GM23338 (cell line): ENCODE results near the gene PRDM1. TPM values are rescaled to one million over a fixed set of nuclear protein-coding genes. Genes with fewer than 3 reads are reported as not detected.

Experiments
- ATAC-seq: fragments of 200-7000 bp; cut with Tn5 transposase; 3 replicates; pipeline ENCODE4 v1.9.1; 2020
- DNase-seq: peaks from one replicate; pipeline ENCODE4 v3.0.0-alpha.2; 2015; ENCODE audit warnings: low spot score
- H2AFZ ChIP-seq: fragments of 200-600 bp; sonication (generic); 2 replicates; pipeline ENCODE4 v1.8.0; 2016; ENCODE audit warnings: antibody characterized with exemption, mild to moderate bottlenecking, moderate library complexity
- H3F3A ChIP-seq: fragments of 200-600 bp; sonication (generic); replicated peaks from 2 replicates; pipeline ENCODE4 v1.8.0; 2017; ENCODE audit warnings: antibody characterized with exemption, mixed run types, low read depth
- H3K27ac ChIP-seq: fragments of 200-600 bp; sonication (generic); 2 replicates; pipeline ENCODE4 v1.6.1; 2016; ENCODE audit warnings: low read depth
- H3K27me3 ChIP-seq: fragments of 200-600 bp; sonication (generic); 2 replicates; pipeline ENCODE4 v1.8.0; 2016; ENCODE audit warnings: mild to moderate bottlenecking, mixed run types, moderate library complexity; ENCODE audit not compliant: insufficient read depth
- H3K36me3 ChIP-seq: fragments of 200-600 bp; sonication (generic); 2 replicates; pipeline ENCODE4 v1.8.0; 2016; ENCODE audit warnings: mild to moderate bottlenecking; ENCODE audit not compliant: insufficient read depth
- H3K4me1 ChIP-seq: fragments of 200-600 bp; sonication (generic); 2 replicates; pipeline ENCODE4 v1.8.0; 2016; ENCODE audit warnings: mild to moderate bottlenecking, moderate library complexity; ENCODE audit not compliant: insufficient read depth
- H3K4me2 ChIP-seq: fragments of 200-600 bp; sonication (generic); 2 replicates; pipeline ENCODE4 v1.7.1; 2017; ENCODE audit warnings: mixed run types
- H3K4me3 ChIP-seq: fragments of 200-600 bp; sonication (generic); 2 replicates; pipeline ENCODE4 v1.6.1; 2016; ENCODE audit warnings: mixed run types
- H3K79me2 ChIP-seq: fragments of 200-600 bp; sonication (generic); replicated peaks from 2 replicates; pipeline ENCODE4 v1.8.0; 2017; ENCODE audit warnings: mild to moderate bottlenecking; ENCODE audit not compliant: insufficient read depth
- H3K9me2 ChIP-seq: fragments of 200-600 bp; sonication (generic); 2 replicates; pipeline ENCODE4 v1.8.0; 2017; ENCODE audit not compliant: insufficient read depth
- H4K20me1 ChIP-seq: fragments of 200-600 bp; sonication (generic); replicated peaks from 2 replicates; pipeline ENCODE4 v1.8.0; 2017; ENCODE audit warnings: mild to moderate bottlenecking; ENCODE audit not compliant: insufficient read depth
- H3K27ac Mint-ChIP-seq: 2 replicates; pipeline ENCODE4 v1.8.0; 2020; ENCODE audit warnings: inconsistent platforms, mild to moderate bottlenecking, moderate library complexity, mixed read lengths
- H3K27me3 Mint-ChIP-seq: 3 replicates; pipeline ENCODE4 v1.8.0; 2022; ENCODE audit warnings: low read depth, mild to moderate bottlenecking, moderate library complexity, mixed read lengths, inconsistent platforms; ENCODE audit not compliant: insufficient read depth, poor library complexity
- H3K36me3 Mint-ChIP-seq: 3 replicates; pipeline ENCODE4 v1.8.0; 2021; ENCODE audit warnings: low read depth, mild to moderate bottlenecking, inconsistent platforms, moderate library complexity, mixed read lengths
- H3K4me1 Mint-ChIP-seq: 3 replicates; pipeline ENCODE4 v1.8.0; 2020; ENCODE audit warnings: mild to moderate bottlenecking, inconsistent platforms, mixed read lengths
- H3K4me3 Mint-ChIP-seq: 3 replicates; pipeline ENCODE4 v1.8.0; 2021; ENCODE audit warnings: moderate library complexity, mild to moderate bottlenecking, inconsistent platforms, mixed read lengths
- H3K9me3 Mint-ChIP-seq: 3 replicates; pipeline ENCODE4 v1.8.0; 2020; ENCODE audit warnings: moderate library complexity, mild to moderate bottlenecking, inconsistent platforms, mixed read lengths
- CREB1 ChIP-seq: fragments of 250-450 bp; sonication (Bioruptor Pico); IDR thresholded peaks from 2 replicates; pipeline ENCODE4 v1.5.0; 2020; ENCODE audit warnings: low read depth, mild to moderate bottlenecking, moderate library complexity
- EZH2 ChIP-seq: fragments of 200-600 bp; sonication (generic); IDR thresholded peaks from one replicate; pipeline ENCODE4 v1.8.0; 2017; ENCODE audit warnings: antibody characterized with exemption, mild to moderate bottlenecking, low read depth; ENCODE audit not compliant: unreplicated experiment
- EZH2phosphoT487 ChIP-seq: fragments of 200-600 bp; sonication (generic); IDR thresholded peaks from one replicate; pipeline ENCODE4 v1.8.1; 2018; ENCODE audit warnings: antibody characterized with exemption; ENCODE audit not compliant: unreplicated experiment
- JUNB ChIP-seq: IDR thresholded peaks from one replicate; pipeline ENCODE4 v1.6.1; 2016; ENCODE audit warnings: antibody characterized with exemption; ENCODE audit not compliant: unreplicated experiment
- NANOG ChIP-seq: IDR thresholded peaks from 2 replicates; pipeline ENCODE4 v1.6.1; 2016; ENCODE audit warnings: antibody characterized with exemption, borderline replicate concordance
- POLR2AphosphoS5 ChIP-seq: IDR thresholded peaks from 2 replicates; pipeline ENCODE4 v1.6.1; 2016; ENCODE audit warnings: antibody characterized with exemption, low read depth
- REST ChIP-seq: IDR thresholded peaks from one replicate; pipeline ENCODE4 v1.6.1; 2018; ENCODE audit warnings: antibody characterized with exemption; ENCODE audit not compliant: unreplicated experiment
- ZNF114 ChIP-seq: fragments of 250-450 bp; sonication (Bioruptor Pico); IDR thresholded peaks from 2 replicates; pipeline ENCODE4 v1.5.0; 2020; ENCODE audit warnings: mild to moderate bottlenecking, moderate library complexity
- ZNF331 ChIP-seq: fragments of 250-450 bp; sonication (Bioruptor Pico); IDR thresholded peaks from 2 replicates; pipeline ENCODE4 v1.5.0; 2020; ENCODE audit warnings: low read depth, mild to moderate bottlenecking, moderate library complexity
- ZNF462 ChIP-seq: fragments of 250-450 bp; sonication (Bioruptor Pico); IDR thresholded peaks from 2 replicates; pipeline ENCODE4 v1.5.0; 2020; ENCODE audit warnings: mild to moderate bottlenecking, moderate library complexity
- polyA plus RNA-seq: library from polyadenylated mRNA; unstranded; fragments of >200 nt; fragmentation: Nextera tagmentation; extraction: Ambion mirVana; gene quantifications from 2 replicates; pipeline ENCODE4 v1.2.1, GENCODE V29; 2016
- total RNA-seq: library from RNA; depleted of rRNA; stranded (reverse); fragments of >200 nt; shearing (Covaris generic); gene quantifications from 2 replicates; pipeline ENCODE4 v1.2.3, GENCODE V29; 2014
- TF ChIP-seq, protein P1 (sequence below): IDR thresholded peaks from 2 replicates; pipeline ENCODE4 v1.6.1; 2016; ENCODE audit warnings: antibody characterized with exemption

The PRDM1 gene
- total and polyA plus RNA-seq, 2 experiments from 2014 or later: 0.65 to 0.73 TPM

GRCh38 chr6:106084989-106085691, 996 bp upstream of the PRDM1 start:
- H3K9me2 ChIP-seq: no peaks in the 10 kb centered on the region
- no peaks in the 10 kb centered on the region for H4K20me1 ChIP-seq
- H3K4me3 Mint-ChIP-seq: peak overlapping the region; percentile 76
- peaks cover 32% of the 10 kb centered on the region for H3K4me1 Mint-ChIP-seq
- no peaks in the 10 kb centered on the region for H3K36me3 Mint-ChIP-seq
- H2AFZ ChIP-seq: 0 out of 2 replicates have a peak overlapping the region, but pooled peaks have one; percentile 72
- H3K36me3 ChIP-seq: no peaks in the 10 kb centered on the region
- H3K4me3 ChIP-seq: peak overlapping the region; percentile 54
- H3K27me3 Mint-ChIP-seq: peaks cover 31% of the 10 kb centered on the region
- no peak overlapping the region for H3K27ac ChIP-seq
- H3F3A ChIP-seq: no peaks in the 10 kb centered on the region
- peaks cover 25% of the 10 kb centered on the region for H3K4me1 ChIP-seq
- ATAC-seq (peak; percentile 7; the same call in 1 of the 3 replicates), DNase-seq (peak; percentile 39)
- no peaks in the 10 kb centered on the region for H3K79me2 ChIP-seq
- no peak for TF ChIP-seq NANOG
- no peak for TF ChIP-seq REST
- no peak for TF ChIP-seq CREB1
- TF ChIP-seq JUNB: no peak
- no peak for TF ChIP-seq POLR2AphosphoS5
- TF ChIP-seq, protein P1, sequence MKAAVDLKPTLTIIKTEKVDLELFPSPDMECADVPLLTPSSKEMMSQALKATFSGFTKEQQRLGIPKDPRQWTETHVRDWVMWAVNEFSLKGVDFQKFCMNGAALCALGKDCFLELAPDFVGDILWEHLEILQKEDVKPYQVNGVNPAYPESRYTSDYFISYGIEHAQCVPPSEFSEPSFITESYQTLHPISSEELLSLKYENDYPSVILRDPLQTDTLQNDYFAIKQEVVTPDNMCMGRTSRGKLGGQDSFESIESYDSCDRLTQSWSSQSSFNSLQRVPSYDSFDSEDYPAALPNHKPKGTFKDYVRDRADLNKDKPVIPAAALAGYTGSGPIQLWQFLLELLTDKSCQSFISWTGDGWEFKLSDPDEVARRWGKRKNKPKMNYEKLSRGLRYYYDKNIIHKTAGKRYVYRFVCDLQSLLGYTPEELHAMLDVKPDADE: no peak
- no peak for TF ChIP-seq ZNF114 (CRISPR knock-in tag)
- no peak for TF ChIP-seq EZH2phosphoT487
- TF ChIP-seq EZH2: no peak
- TF ChIP-seq ZNF331 (CRISPR knock-in tag): no peak
- no peak for TF ChIP-seq ZNF462 (CRISPR knock-in tag)
- peaks cover 35% of the 10 kb centered on the region for H3K27me3 ChIP-seq
- no peak overlapping the region for H3K27ac Mint-ChIP-seq
- H3K4me2 ChIP-seq: peak overlapping the region; percentile 79
- no peaks in the 10 kb centered on the region for H3K9me3 Mint-ChIP-seq
